Muscle of leg (tissue), 11 donors: ENCODE measurements around the gene TENM4. TPM values are rescaled to one million over a fixed set of nuclear protein-coding genes. Genes with fewer than 3 reads are reported as not detected.

Experiments
- DNase-seq: peaks from one replicate; pipeline ENCODE4 v3.0.0; 2013
- H3K27ac ChIP-seq: one replicate; pipeline ENCODE4 v1.5.1; 2013; ENCODE audit warnings: mild to moderate bottlenecking, low read length, control low read depth
- H3K27me3 ChIP-seq: one replicate; pipeline ENCODE4 v1.6.1; 2013; ENCODE audit warnings: low read length; ENCODE audit not compliant: control insufficient read depth, insufficient read depth
- H3K36me3 ChIP-seq: one replicate; pipeline ENCODE4 v1.6.1; 2013; ENCODE audit warnings: low read length; ENCODE audit not compliant: control insufficient read depth, insufficient read depth
- H3K4me1 ChIP-seq: one replicate; pipeline ENCODE4 v1.6.1; 2013; ENCODE audit warnings: low read length; ENCODE audit not compliant: control insufficient read depth, insufficient read depth
- H3K4me3 ChIP-seq: one replicate; pipeline ENCODE4 v1.5.1; 2013; ENCODE audit warnings: low read length, control low read depth
- H3K9me3 ChIP-seq: replicated peaks from 2 replicates; pipeline ENCODE4 v1.6.1; 2013; ENCODE audit warnings: low read depth, low read length; ENCODE audit not compliant: control insufficient read depth
- WGBS: methylation state at CpG from one replicate; pipeline ENCODE4 v1.1.5; 2013; ENCODE audit warnings: missing lambda C conversion rate; ENCODE audit not compliant: insufficient coverage; 5-methylcytosine and 5-hydroxymethylcytosine counted together
- polyA plus RNA-seq, 8 donors: library from polyadenylated mRNA; unstranded; fragments of 120-200 nt; gene quantifications; one replicate each; pipeline versions ENCODE4 v1.2.1 to v1.2.3, GENCODE V29; 2013; ENCODE audit warnings: inconsistent platforms in 1 of 8, low replicate concordance in 1 of 8; ENCODE audit not compliant: insufficient read length in 8 of 8, insufficient read depth in 1 of 8
- total RNA-seq: library from RNA; stranded (reverse); fragments of 120-200 nt; gene quantifications from one replicate; pipeline ENCODE4 v1.2.4, GENCODE V29; 2013

The TENM4 gene
- total and polyA plus RNA-seq, 9 donors: 4.6 to 13.8 (median 10.3) TPM

GRCh38 chr11:79129702-79130101 is 311.1 kb downstream of the TENM4 start:
- 90% methylated on average over 2 of the region's 4 CpGs for WGBS

GRCh38 chr11:79128291-79128690 is 312.5 kb downstream of the TENM4 start:
- H3K36me3 ChIP-seq: no peaks in the 10 kb centered on the region
- H3K27me3 ChIP-seq: no peaks in the 10 kb centered on the region
- H3K4me3 ChIP-seq: no peak overlapping the region
- DNase-seq: no peak
- H3K9me3 ChIP-seq: peaks cover 21% of the 10 kb centered on the region
- WGBS: 87% methylated on average over 3 of the region's 3 CpGs
- no peak overlapping the region for H3K27ac ChIP-seq
- H3K4me1 ChIP-seq: peaks cover 3% of the 10 kb centered on the region

More at GRCh38 chr11:79129702-79130101, 311.1 kb downstream of the TENM4 start:
- Histone ChIP-seq H3K36me3 (no peaks in the 10 kb centered on the region), H3K27ac (no peak overlapping the region), H3K9me3 (peaks cover 21% of the 10 kb centered on the region), H3K4me1 (peaks cover 3% of the 10 kb centered on the region), H3K27me3 (no peaks in the 10 kb centered on the region), H3K4me3 (no peak overlapping the region)
- DNase-seq: no peak

- Histone ChIP-seq H3K4me3 (no peak overlapping the region), H3K36me3 (no peaks in the 10 kb centered on the region), H3K27ac (no peak overlapping the region), H3K27me3 (no peaks in the 10 kb centered on the region), H3K9me3 (peaks cover 21% of the 10 kb centered on the region), H3K4me1 (peaks cover 21% of the 10 kb centered on the region)
- no peak for DNase-seq
- WGBS: 80% methylated on average over 1 of the region's 3 CpGs
These were observed 318.1 kb downstream of the TENM4 start for GRCh38 chr11:79122759-79123158.

GRCh38 chr11:79121351-79121750 is 319.5 kb downstream of the TENM4 start:
- Histone ChIP-seq H3K27me3 (no peaks in the 10 kb centered on the region), H3K9me3 (peaks cover 11% of the 10 kb centered on the region), H3K36me3 (no peaks in the 10 kb centered on the region), H3K4me3 (no peak overlapping the region), H3K4me1 (peaks cover 21% of the 10 kb centered on the region), H3K27ac (peak overlapping the region; percentile 56)
- DNase-seq: peak; percentile 77
- WGBS: 56% methylated on average over 3 of the region's 4 CpGs

GRCh38 chr11:79119491-79120284 is 321.1 kb downstream of the TENM4 start:
- Histone ChIP-seq H3K4me3 (no peak overlapping the region), H3K36me3 (no peaks in the 10 kb centered on the region), H3K9me3 (no peaks in the 10 kb centered on the region), H3K27me3 (no peaks in the 10 kb centered on the region), H3K4me1 (peaks cover 21% of the 10 kb centered on the region), H3K27ac (no peak overlapping the region)
- DNase-seq: peak; percentile 64
- 34% methylated on average over 3 of the region's 8 CpGs for WGBS

DNA sequence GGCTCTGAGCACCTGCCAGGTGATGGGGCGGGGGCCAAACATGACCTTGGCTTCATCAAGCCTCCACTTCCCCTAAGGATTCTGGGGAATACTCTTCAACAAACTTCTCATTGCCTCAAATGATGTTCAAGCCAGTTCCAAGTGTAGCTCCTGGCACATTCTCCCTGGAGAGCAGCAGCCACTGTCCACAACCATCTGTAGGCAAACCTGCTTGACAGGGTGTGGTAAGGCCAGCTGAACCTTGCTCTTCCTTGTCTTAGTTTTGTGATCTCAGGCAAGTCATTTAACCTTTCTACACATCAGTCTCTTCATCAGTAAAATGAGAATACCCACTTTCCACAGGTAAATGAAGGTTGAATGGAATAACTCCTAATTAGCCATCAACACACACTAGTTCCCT is 323.3 kb downstream of the TENM4 start:
- Histone ChIP-seq H3K27me3 (no peaks in the 10 kb centered on the region), H3K36me3 (no peaks in the 10 kb centered on the region), H3K4me3 (no peak overlapping the region), H3K9me3 (no peaks in the 10 kb centered on the region), H3K4me1 (peaks cover 34% of the 10 kb centered on the region), H3K27ac (no peak overlapping the region)
- DNase-seq: no peak
- WGBS: no CpG with 5 or more reads among the region's 1 CpG

GRCh38 chr11:79116600-79116999 is 324.2 kb downstream of the TENM4 start:
- H3K4me3 ChIP-seq: no peak overlapping the region
- no peaks in the 10 kb centered on the region for H3K27me3 ChIP-seq
- no peaks in the 10 kb centered on the region for H3K9me3 ChIP-seq
- no peak for DNase-seq
- 50% methylated on average over 2 of the region's 2 CpGs for WGBS
- peaks cover 36% of the 10 kb centered on the region for H3K4me1 ChIP-seq
- no peaks in the 10 kb centered on the region for H3K36me3 ChIP-seq
- H3K27ac ChIP-seq: no peak overlapping the region

DNA sequence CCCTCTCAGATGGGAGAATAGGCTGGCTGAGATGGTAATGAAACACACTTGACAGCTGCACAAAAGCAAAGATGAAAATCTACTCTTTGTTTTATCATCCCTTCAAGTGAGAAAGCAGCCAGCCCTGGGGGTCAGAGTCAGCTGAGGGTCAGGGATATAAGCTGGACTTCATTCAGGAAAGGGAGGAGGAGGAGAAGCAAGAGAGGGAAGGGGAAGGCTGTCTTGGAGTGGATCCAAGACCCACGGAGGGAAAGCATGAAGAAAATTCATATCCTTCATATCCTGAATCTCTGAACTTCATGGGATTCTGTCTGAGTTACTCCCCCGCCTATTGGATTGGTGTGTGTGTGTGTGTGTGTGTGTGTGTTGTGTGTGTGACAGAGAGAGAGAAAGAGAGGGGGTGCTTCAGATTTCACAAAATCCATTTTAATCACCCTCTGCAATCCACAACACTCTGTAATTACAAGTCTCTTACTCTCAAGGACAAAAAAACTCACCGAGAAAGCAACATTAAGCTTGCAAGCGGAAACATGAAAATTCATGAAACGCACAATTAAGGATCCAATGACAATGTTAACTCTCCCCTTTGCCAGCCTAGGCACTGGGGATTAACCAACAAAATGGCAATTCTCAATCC is 327.7 kb downstream of the TENM4 start:
- Histone ChIP-seq H3K27me3 (no peaks in the 10 kb centered on the region), H3K27ac (peak overlapping the region; percentile 23), H3K4me3 (no peak overlapping the region), H3K9me3 (no peaks in the 10 kb centered on the region), H3K4me1 (peaks cover 32% of the 10 kb centered on the region), H3K36me3 (no peaks in the 10 kb centered on the region)
- WGBS: no CpG with 5 or more reads among the region's 5 CpGs
- peak; percentile 62 for DNase-seq

GRCh38 chr11:79110796-79111195 is 330.0 kb downstream of the TENM4 start:
- Histone ChIP-seq H3K9me3 (no peaks in the 10 kb centered on the region), H3K36me3 (peaks cover 3% of the 10 kb centered on the region), H3K27ac (no peak overlapping the region), H3K27me3 (no peaks in the 10 kb centered on the region), H3K4me3 (no peak overlapping the region), H3K4me1 (peaks cover 32% of the 10 kb centered on the region)
- WGBS: 96% methylated on average over 3 of the region's 5 CpGs
- DNase-seq: no peak

DNA sequence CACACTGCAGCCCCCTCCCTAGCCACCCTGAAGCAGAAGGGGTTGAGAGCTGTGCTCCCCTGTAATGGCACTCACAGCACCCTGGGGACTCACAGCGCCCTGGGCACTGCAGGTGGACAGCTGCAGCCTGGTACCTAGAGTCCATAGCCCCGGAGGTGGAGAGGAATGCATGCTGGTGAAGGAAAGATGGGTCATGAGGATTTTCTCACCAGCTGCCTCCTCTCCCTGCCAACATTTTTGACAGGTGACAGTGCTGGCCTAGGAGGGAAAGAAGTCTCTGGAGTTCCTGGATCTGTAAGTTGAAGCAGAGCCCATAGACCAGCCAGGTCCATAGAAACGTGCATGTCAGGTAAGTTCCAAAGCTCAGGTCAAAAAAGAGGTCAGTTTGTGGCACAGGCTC is 330.5 kb downstream of the TENM4 start:
- DNase-seq: peak; percentile 42

More for the DNA sequence above, 330.5 kb downstream of the TENM4 start:
- no peak overlapping the region for H3K4me3 ChIP-seq
- 25% methylated on average over 2 of the region's 3 CpGs for whole genome bisulfite sequencing
- H3K36me3 ChIP-seq: peaks cover 3% of the 10 kb centered on the region
- H3K27ac ChIP-seq: no peak overlapping the region
- peaks cover 32% of the 10 kb centered on the region for H3K4me1 ChIP-seq
- no peaks in the 10 kb centered on the region for H3K27me3 ChIP-seq
- H3K9me3 ChIP-seq: no peaks in the 10 kb centered on the region
